GM19372 (cell line): Measurements from ENCODE around the gene NPM1.
"Not testable (repeated sequence)": the region's sequence is repeated elsewhere in the genome, so short reads cannot be mapped to it uniquely, and the experiment has no call there.

ENCODE experiments used
- ATAC-seq: cut with Tn5 transposase; IDR thresholded peaks from one replicate; pipeline ENCODE4 v1.9.1; 2021; ENCODE audit warnings: mild to moderate bottlenecking, low read depth, moderate library complexity; ENCODE audit not compliant: unreplicated experiment

Gene NPM1

DNA sequence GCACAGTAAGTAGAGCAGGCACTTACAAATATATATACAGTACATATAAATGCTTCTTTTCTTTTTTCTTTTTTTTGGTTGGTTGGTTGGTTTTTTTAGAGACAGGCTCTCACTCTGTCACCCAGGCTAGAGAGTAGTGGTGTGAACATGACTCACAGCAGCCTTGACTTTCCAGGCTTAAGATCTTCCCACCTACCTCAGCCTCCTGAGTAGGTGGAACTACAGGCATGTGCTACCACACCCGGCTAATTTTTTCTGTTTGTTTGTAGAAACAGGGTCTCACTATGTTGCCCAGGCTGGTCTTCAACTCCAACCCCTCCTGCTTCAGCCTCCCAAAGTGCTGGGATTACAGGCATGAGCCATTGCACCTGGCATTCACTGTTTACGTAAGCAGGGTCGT is 2.6 kb upstream of the NPM1 start:
- not testable (repeated sequence) for ATAC-seq

- no peak for ATAC-seq
Observed at GRCh38 chr5:171386006-171386671, 1.5 kb upstream of the NPM1 start.

DNA sequence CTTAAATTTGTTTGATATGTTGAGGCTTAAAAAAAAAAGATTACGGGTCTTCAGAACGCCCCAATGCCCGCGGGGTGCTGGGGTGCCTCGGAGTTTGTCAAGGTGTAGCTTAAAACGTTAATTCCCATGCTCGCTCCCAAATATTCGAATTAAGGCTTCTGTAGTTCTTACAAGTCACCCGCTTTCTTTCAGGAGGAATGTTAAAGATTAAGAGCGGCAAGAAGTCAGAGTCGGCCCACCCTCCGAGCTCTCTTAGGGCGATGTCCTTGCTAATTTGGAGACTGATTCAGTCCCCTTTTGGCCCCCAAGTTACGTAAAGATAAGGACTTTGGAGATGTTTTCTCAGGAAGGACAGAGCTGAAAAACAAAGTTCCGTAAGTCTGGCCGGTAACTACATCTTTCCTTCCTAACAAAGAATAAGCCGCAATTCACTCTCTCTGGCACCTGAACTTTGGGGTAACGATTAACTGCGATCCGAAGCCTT is 746 bp upstream of the NPM1 start:
- no peak for ATAC-seq

DNA sequence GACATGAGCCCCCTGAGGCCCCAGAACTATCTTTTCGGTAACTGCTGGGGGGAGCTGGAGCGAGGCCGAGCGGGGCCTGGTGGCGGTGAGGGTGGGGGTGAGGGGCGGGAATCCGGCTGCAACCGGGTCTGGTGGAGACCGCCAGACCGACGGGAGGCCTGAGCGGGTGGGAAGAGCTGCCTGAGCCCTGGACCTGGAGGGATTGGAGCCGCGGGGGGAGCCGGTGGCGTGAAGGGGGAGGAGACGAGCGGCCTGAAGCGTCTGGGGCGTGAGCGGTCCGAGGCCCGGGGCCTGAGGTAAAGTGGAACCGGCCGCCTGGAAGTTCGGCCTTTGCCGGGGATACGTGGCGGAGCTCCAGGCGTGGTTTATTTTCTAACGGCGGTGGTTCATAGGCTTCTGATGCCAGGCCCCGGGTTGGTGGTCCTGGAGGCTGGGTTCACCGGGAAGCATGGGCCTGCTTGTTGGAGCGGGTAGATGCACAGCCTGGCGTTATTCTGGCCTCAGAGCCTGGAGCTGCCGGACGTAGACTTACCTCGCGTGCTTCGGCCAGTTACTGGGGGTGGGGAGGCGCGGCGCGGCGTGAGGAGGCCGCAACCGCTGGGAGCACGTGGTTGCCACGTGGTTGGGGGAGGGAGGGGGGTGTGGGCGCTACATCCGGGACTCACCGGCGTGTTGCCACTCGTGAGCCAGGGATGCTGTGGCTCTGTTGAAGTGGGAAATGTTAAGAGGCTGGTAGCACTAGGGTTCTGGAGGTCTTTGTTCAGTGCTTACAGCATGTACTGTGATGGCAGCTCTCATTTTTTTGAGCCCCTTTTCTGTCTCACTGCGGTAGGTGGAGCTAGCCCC is 544 bp downstream of the NPM1 start:
- peak; percentile 35 for ATAC-seq

GRCh38 chr5:171388816-171389168 is 1.1 kb downstream of the NPM1 start:
- ATAC-seq: no peak

- no peak for ATAC-seq
Observed at GRCh38 chr5:171390883-171391677, 3.4 kb downstream of the NPM1 start.

DNA sequence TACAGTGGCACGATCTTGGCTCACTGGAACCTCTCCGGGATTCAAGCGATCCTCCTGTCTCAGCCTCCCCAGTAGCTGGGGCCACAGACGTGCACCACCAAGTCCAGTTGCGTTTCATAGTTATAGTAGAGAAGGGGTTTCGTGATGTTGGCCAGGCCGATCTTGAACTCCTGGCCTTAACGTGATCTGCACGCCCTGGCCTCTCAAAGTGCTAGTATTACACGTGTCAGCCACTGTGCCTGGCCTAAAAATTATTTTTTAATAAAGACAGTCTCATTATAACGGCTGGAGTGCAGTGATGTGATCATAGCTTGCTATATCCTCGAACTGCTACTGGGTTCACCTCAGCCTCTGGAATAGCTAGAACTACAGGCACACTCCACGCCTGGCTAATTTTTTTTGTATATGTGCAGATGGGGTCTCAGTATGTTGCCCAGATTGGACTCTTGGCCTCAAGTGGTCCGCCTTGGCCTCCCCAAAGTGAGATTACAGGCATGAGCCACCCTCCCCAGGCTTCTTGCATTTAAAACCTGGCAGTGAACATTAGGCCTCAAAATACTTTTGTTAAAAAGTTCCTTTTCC is 4.4 kb downstream of the NPM1 start:
- no peak for ATAC-seq

DNA sequence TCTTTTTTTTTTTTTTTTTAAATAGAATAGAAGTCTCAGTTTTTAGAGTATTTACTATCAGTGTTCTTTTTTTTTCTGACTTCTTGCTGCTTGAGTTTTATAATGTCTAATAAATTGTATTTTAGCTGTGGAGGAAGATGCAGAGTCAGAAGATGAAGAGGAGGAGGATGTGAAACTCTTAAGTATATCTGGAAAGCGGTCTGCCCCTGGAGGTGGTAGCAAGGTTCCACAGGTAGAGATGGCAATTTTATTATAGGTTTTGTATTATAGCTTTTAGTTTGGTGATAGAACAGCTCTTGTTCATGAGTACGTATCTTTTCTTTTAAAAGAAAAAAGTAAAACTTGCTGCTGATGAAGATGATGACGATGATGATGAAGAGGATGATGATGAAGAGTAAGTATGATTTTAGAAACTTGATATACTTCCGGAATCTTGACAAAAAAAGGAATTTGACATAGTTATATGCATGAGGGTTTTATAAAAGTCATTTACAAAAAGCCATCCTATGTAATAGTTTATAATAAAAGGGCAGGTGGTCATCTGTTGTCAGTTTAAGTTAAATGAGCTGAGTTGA is 5.0 kb downstream of the NPM1 start:
- ATAC-seq: no peak

DNA sequence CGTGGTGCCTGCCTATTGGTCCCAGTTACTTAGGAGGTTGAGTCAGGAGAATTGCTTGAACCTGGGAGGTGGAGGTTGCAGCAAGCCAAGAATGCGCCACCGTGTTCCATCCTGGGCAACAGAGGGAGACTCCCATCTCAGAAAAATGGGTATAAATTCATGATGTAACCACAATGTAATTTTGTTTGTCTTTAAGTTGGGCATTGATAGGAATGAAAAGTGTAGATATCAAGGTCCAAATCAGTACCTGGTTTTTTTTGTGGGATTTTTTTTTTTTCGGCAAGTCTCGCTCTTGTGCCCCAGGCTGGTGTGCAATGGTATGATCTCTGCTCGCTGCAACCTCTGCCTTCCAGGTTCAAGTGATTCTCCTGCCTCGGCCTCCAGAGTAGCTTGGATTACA is 7.4 kb downstream of the NPM1 start:
- ATAC-seq: no peak

GRCh38 chr5:171396583-171396982 is 8.9 kb downstream of the NPM1 start:
- ATAC-seq: not testable (repeated sequence)

DNA sequence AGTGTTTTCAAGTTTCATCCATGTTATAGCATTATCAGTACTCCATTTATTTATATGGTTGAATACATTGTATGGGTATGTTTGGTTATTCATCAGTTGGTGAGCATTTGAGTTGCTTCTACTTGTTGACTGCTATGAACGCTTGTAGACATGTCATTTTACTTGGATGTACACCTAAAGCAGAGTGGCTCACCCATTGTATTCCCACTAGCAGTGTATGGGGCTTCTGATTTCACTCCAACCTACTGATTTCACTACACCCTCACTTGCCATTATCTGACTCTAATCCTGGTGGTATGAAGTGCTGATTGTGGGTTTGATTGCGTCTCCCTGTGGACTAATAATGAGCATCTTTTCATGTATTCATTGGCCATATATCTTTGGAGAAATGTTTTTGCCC is 9.5 kb downstream of the NPM1 start:
- no peak for ATAC-seq

DNA sequence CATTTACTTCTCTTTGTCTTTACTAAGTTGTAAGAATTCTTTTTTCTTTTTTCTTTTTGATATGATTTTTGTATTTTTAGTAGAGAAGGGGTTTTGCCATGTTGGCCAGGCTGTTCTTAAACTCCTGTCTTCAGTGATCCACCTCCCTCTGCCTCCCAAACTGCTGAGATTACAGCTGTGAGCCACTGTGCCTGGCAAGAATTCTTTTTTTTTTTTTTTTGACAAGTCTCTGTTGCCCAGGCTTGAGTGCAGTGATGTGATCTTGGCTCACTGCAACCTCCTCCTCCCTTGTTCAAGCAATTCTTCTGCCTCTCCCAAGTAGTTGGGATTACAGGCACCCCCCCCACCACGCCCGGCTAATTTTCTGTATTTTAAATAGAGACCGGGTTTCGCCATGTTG is 9.9 kb downstream of the NPM1 start:
- ATAC-seq: no peak

- ATAC-seq: not testable (repeated sequence)
Observed at GRCh38 chr5:171398660-171399059, 11.0 kb downstream of the NPM1 start.

GRCh38 chr5:171400169-171400568 is 12.5 kb downstream of the NPM1 start:
- ATAC-seq: no peak

GRCh38 chr5:171401167-171401947 is 13.7 kb downstream of the NPM1 start:
- no peak for ATAC-seq

- ATAC-seq: not testable (repeated sequence)
Observed at GRCh38 chr5:171402751-171403150, 15.1 kb downstream of the NPM1 start.

GRCh38 chr5:171405615-171406014 is 18.0 kb downstream of the NPM1 start:
- ATAC-seq: no peak

DNA sequence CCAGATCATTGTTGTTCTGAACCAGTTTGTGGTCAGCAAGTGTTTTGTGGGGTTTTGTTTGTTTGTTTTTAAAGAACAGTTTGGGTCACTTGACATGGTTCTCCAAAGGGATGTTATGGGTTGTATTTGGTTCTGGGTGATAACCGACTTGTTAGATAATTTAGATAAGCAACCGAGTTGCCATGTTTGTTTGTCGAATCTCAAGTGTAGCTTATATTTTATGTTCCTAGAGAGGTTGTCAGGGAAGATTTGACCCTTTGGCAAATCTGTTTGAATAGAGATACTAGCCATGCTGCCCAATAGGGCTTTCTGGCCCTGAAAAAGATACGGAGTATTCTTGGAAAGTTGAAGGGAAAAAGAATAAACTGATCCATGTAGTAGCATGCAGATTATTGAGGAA is 19.6 kb downstream of the NPM1 start:
- ATAC-seq: no peak
